Measurements from ENCODE around the gene NREP. TPM values are rescaled to one million over a fixed set of nuclear protein-coding genes. Genes with fewer than 3 reads are reported as not detected.

Gene NREP
- total and polyA plus RNA-seq, 2 donors (not counting 3 experiments of a cell fraction or from before 2014, with no cell fraction given), result 96.7 to 112 TPM

DNA sequence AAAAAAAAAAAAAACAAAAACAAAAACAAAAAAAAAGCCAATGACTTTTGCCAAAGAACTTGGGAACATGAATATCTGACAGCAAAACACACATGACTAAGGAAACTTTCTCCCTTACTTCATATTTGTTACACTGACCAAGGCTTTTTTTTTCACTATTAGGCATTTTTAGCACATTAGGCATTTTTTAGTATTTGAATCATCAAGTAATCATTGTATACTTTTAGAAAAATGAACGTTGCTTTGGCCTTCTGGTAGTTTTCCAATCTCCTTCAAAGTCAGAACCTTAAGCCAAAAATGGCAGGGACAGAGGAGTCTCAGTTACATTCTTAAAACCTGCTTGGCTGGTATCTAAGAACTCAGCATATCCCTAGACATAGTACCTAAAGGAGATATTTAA, 19.3 kb downstream of the NREP start:
- H3K9me1 ChIP-seq (replicated peaks; ENCODE audit: control insufficient read depth, extremely low read depth, insufficient read depth, low read length), result no peaks in the 10 kb centered on the region
- H3K9ac ChIP-seq (replicated peaks; ENCODE audit: extremely low read depth, insufficient read depth, low read length), result no peak overlapping the region
- TF ChIP-seq MYC (IDR thresholded peaks at IDR 0.05; ENCODE audit: low read depth, low read length) (no peak), POLR2A (IDR thresholded peaks at IDR 0.05; ENCODE audit: low read depth, low read length) (no peak), POLR2AphosphoS5 (IDR thresholded peaks at IDR 0.05; ENCODE audit: insufficient read depth, low read depth, low read length) (no peak), FOS (IDR thresholded peaks at IDR 0.05; ENCODE audit: borderline replicate concordance, insufficient read depth, low read length) (no peak), GATA2 (IDR thresholded peaks at IDR 0.05; ENCODE audit: insufficient read depth, insufficient read length, low read depth, low read length) (no peak), JUN (IDR thresholded peaks at IDR 0.05; ENCODE audit: borderline replicate concordance, insufficient read depth, insufficient read length, low read depth) (no peak), EZH2 (IDR thresholded peaks at IDR 0.05; ENCODE audit: borderline replicate concordance, low read depth, low read length, severe bottlenecking) (no peak)
- TF ChIP-seq, protein P1, sequence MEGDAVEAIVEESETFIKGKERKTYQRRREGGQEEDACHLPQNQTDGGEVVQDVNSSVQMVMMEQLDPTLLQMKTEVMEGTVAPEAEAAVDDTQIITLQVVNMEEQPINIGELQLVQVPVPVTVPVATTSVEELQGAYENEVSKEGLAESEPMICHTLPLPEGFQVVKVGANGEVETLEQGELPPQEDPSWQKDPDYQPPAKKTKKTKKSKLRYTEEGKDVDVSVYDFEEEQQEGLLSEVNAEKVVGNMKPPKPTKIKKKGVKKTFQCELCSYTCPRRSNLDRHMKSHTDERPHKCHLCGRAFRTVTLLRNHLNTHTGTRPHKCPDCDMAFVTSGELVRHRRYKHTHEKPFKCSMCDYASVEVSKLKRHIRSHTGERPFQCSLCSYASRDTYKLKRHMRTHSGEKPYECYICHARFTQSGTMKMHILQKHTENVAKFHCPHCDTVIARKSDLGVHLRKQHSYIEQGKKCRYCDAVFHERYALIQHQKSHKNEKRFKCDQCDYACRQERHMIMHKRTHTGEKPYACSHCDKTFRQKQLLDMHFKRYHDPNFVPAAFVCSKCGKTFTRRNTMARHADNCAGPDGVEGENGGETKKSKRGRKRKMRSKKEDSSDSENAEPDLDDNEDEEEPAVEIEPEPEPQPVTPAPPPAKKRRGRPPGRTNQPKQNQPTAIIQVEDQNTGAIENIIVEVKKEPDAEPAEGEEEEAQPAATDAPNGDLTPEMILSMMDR (IDR thresholded peaks at IDR 0.05; ENCODE audit: extremely low read depth in 1 of 2, insufficient read depth in 1 of 2, low read depth in 1 of 2, low read length in 2 of 2), result no peak
- TF ChIP-seq, protein P2, sequence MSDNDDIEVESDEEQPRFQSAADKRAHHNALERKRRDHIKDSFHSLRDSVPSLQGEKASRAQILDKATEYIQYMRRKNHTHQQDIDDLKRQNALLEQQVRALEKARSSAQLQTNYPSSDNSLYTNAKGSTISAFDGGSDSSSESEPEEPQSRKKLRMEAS (IDR thresholded peaks at IDR 0.05; ENCODE audit: insufficient read depth, insufficient read length), result no peak
- peaks cover 6% of the 10 kb centered on the region in 2 experiments for H3K36me3 ChIP-seq (ENCODE audit: control insufficient read depth in 2 of 2, extremely low read depth in 1 of 2, insufficient read depth in 2 of 2, low read length in 2 of 2)
- peaks cover 9% of the 10 kb centered on the region for H3K79me2 ChIP-seq (ENCODE audit: control insufficient read depth, insufficient read depth, low read length)
- H3K4me2 ChIP-seq (ENCODE audit: insufficient read depth, low read length), result no peak overlapping the region
- dilution Hi-C loops (cut with MboI; ENCODE audit: extremely low pct_ligation_motif_present, low sequenced_read_pairs) (no loop called here), intact Hi-C loops (cut with micrococcal nuclease) (no loop called here)
- CTCF ChIA-PET, result no interaction called here
- no peaks in the 10 kb centered on the region for H4K20me1 ChIP-seq (replicated peaks; ENCODE audit: control insufficient read depth, extremely low read depth, insufficient read depth, low read length)
- H2AFZ ChIP-seq (ENCODE audit: low read depth, low read length), result no peak overlapping the region
- no peaks in the 10 kb centered on the region for H3K9me3 ChIP-seq (replicated peaks; ENCODE audit: control insufficient read depth, insufficient read depth, low read length)
- H3K27ac ChIP-seq (ENCODE audit: insufficient read depth, low read depth, low read length), result no peak overlapping the region
- H3K4me3 ChIP-seq (replicated peaks in 1 of 3; ENCODE audit: insufficient read depth in 1 of 3, low read depth in 1 of 3, low read length in 3 of 3), result no peak overlapping the region
- no TSS peak for BruUV-seq (replicated peaks)
- POLR2A ChIA-PET, result no interaction called here
- H3K27me3 ChIP-seq (ENCODE audit: control insufficient read depth in 2 of 2, insufficient read depth in 2 of 2, low read length in 2 of 2), result no peaks in the 10 kb centered on the region
- peaks cover 2% of the 10 kb centered on the region for H3K4me1 ChIP-seq (ENCODE audit: control insufficient read depth, extremely low read depth, insufficient read depth, low read length)
- no peak for FAIRE-seq
- DNase-seq (ENCODE audit: low read depth, low spot score), result no peak

Data from endothelial cell of umbilical vein (primary cell).